ENCODE measurements around the gene C1QTNF9.
"Not testable (repeated sequence)": the region's sequence is repeated elsewhere in the genome, so short reads cannot be mapped to it uniquely, and the experiment has no call there.

The C1QTNF9 gene

DNA sequence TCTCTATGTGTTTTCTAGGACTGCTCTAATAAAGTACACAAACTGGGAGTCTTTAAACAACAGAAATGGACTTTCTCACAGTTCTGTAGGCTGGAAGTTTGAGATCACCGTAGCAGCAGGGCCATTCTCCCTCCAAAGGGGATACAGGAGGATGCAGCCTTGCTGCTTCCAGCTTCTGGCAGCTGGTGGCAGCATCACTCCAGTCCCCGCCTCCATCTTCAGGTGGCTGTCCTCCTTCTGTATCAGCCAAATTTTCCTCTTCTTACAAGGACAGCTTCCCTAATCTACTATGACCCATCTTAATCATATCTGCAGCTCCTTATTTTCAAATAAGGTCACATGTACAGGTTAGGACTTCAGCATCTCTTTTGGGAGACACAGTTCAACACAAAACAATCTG lies 13.1 kb downstream of the C1QTNF9 start:
- not testable (repeated sequence) for H3K4me3 ChIP-seq (ENCODE audit: extremely low read depth, insufficient read depth, low read length, poor library complexity, severe bottlenecking); H3K27ac ChIP-seq (ENCODE audit: low read depth, low read length, severe bottlenecking); H3K4me1 ChIP-seq (ENCODE audit: control insufficient read depth, insufficient read depth, low read length, poor library complexity, severe bottlenecking); H3K36me3 ChIP-seq (ENCODE audit: control insufficient read depth, insufficient read depth, low read length); H3K9me3 ChIP-seq (ENCODE audit: control insufficient read depth, low read length)
- 16 to 48% methylated on average over 2 of the region's 2 CpGs for WGBS, 2 experiments (ENCODE audit: insufficient coverage in 2 of 2)

DNA sequence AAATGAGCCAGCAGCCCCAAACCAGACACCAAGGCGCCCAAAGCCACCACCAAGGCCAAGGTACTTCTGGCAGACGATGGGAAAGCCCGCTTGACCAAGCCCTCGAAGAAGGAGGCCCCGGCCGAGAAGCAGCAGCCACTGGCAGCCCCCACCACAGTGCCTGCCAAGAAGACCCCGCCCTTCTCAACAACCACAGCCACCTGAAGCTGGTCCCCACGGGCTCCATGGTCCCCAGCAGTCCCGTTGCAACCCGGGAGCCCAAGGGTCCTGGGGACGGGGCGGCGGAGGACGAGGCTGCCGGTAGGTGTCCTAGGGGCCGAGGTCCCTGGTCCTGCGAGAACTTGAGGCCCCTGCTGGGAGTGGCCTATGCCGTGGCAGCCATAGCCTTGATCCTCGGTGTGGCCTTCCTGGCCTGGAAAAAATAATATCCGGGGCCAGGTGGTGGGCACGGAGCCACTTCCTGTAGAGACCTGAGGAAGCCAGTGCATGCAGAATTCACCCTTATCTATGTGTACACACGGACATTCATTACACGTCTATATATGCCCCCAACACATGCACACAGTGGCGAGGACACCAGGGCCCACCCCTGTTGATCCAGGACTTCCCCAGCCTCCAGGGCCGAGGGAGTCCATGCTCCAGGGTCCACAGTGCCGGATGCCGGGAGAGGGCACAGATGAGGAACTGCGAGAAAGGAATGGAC lies 13.8 kb downstream of the C1QTNF9 start:
- Histone ChIP-seq H3K4me1 (ENCODE audit: control insufficient read depth, insufficient read depth, low read length, poor library complexity, severe bottlenecking) (no peaks in the 10 kb centered on the region), H3K4me3 (ENCODE audit: extremely low read depth, insufficient read depth, low read length, poor library complexity, severe bottlenecking) (no peak overlapping the region), H3K36me3 (ENCODE audit: control insufficient read depth, insufficient read depth, low read length) (no peaks in the 10 kb centered on the region), H3K27ac (ENCODE audit: low read depth, low read length, severe bottlenecking) (no peak overlapping the region), H3K9me3 (ENCODE audit: control insufficient read depth, low read length) (no peaks in the 10 kb centered on the region)
- 90 to 92% methylated on average over 26 of the region's 28 CpGs for WGBS, 2 experiments (ENCODE audit: insufficient coverage in 2 of 2)

DNA sequence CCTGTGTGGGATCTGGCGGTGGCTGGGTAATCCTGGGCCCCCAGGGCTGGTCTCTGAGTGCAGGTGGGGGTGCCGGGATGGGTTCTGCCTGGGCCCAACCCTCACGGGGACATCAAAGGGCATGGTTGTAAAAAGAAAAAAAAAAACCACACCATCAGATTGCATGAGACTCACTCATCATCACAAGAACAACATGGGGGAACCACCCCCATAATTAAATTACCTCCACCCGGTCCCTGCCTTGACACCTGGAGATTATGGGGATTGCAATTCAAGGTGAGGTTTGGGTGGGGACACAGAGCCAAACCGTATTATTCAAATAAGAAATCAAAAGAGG lies 14.3 kb downstream of the C1QTNF9 start:
- Histone ChIP-seq H3K4me3 (ENCODE audit: extremely low read depth, insufficient read depth, low read length, poor library complexity, severe bottlenecking) (no peak overlapping the region), H3K36me3 (ENCODE audit: control insufficient read depth, insufficient read depth, low read length) (no peaks in the 10 kb centered on the region), H3K27ac (ENCODE audit: low read depth, low read length, severe bottlenecking) (no peak overlapping the region), H3K9me3 (ENCODE audit: control insufficient read depth, low read length) (no peaks in the 10 kb centered on the region), H3K4me1 (ENCODE audit: control insufficient read depth, insufficient read depth, low read length, poor library complexity, severe bottlenecking) (no peaks in the 10 kb centered on the region)
- WGBS, 2 experiments (ENCODE audit: insufficient coverage in 2 of 2), result 83% methylated on average over 1 of the region's 5 CpGs; no CpG with 5 or more reads in 1 of the 2 experiments

DNA sequence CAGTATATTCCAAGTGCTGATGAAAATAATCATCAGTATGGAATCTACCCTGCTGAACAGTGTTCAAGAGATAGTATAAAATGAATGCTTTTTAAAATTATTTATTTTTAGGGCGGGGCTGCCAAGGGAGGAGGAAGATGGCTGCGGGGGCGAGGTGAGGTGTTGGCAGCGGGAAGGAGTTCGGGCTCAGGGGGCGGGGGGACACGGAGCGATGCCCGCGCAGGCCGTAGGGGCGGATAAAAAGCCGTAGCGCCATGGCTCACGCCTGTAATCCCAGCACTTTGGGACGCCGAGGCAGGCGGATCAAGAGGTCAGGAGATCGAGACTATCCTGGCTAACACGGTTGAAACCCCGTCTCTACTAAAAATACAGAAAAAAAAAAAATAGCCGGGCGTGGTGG lies 18.2 kb downstream of the C1QTNF9 start:
- H3K4me3 ChIP-seq (ENCODE audit: extremely low read depth, insufficient read depth, low read length, poor library complexity, severe bottlenecking); H3K27ac ChIP-seq (ENCODE audit: low read depth, low read length, severe bottlenecking): not testable (repeated sequence)

DNA sequence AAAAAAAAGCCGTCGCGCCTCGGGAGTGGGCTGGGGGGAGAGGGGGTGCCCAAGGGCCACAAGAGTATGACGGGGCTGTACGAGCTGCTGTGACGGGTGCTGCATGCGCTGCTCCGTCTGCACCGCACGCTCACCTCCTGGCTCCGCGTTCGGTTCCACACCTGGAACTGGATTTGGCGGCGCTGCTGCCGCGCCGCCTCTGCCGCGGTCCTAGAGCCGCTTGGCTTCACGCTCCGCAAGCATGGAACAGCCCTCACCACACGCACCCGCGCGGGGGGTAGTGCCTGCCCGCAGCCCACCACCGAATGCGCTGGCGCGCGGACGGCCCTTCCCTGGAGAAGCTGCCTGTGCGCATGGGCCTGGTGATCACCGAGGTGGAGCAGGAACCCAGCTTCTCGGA lies 18.8 kb downstream of the C1QTNF9 start:
- 46 to 62% methylated on average over 22 to 25 of the region's 38 CpGs for WGBS, 2 experiments (ENCODE audit: insufficient coverage in 2 of 2)
- no peaks in the 10 kb centered on the region for H3K4me1 ChIP-seq (ENCODE audit: control insufficient read depth, insufficient read depth, low read length, poor library complexity, severe bottlenecking)
- no peaks in the 10 kb centered on the region for H3K9me3 ChIP-seq (ENCODE audit: control insufficient read depth, low read length)
- H3K36me3 ChIP-seq (ENCODE audit: control insufficient read depth, insufficient read depth, low read length), result no peaks in the 10 kb centered on the region
- peak overlapping the region; percentile 2 for H3K4me3 ChIP-seq (ENCODE audit: extremely low read depth, insufficient read depth, low read length, poor library complexity, severe bottlenecking)
- H3K27ac ChIP-seq (ENCODE audit: low read depth, low read length, severe bottlenecking), result no peak overlapping the region

More for the DNA sequence above, 18.2 kb downstream of the C1QTNF9 start:
- not testable (repeated sequence) for H3K36me3 ChIP-seq (ENCODE audit: control insufficient read depth, insufficient read depth, low read length); H3K9me3 ChIP-seq (ENCODE audit: control insufficient read depth, low read length); H3K4me1 ChIP-seq (ENCODE audit: control insufficient read depth, insufficient read depth, low read length, poor library complexity, severe bottlenecking)
- 92% methylated on average over 18 to 19 of the region's 23 CpGs for WGBS, 2 experiments (ENCODE audit: insufficient coverage in 2 of 2)

- no peak overlapping the region for H3K27ac ChIP-seq (ENCODE audit: low read depth, low read length, severe bottlenecking)
- H3K4me3 ChIP-seq (ENCODE audit: extremely low read depth, insufficient read depth, low read length, poor library complexity, severe bottlenecking), result no peak overlapping the region
- 92 to 97% methylated on average over 27 to 34 of the region's 36 CpGs for WGBS, 2 experiments (ENCODE audit: insufficient coverage in 2 of 2)
- H3K9me3 ChIP-seq (ENCODE audit: control insufficient read depth, low read length), result no peaks in the 10 kb centered on the region
- H3K36me3 ChIP-seq (ENCODE audit: control insufficient read depth, insufficient read depth, low read length), result no peaks in the 10 kb centered on the region
- H3K4me1 ChIP-seq (ENCODE audit: control insufficient read depth, insufficient read depth, low read length, poor library complexity, severe bottlenecking), result no peaks in the 10 kb centered on the region
These were observed 29.3 kb downstream of the C1QTNF9 start for GRCh38 chr13:24338721-24339120.

GRCh38 chr13:24339937-24340607 lies 30.7 kb downstream of the C1QTNF9 start:
- Histone ChIP-seq H3K9me3 (ENCODE audit: control insufficient read depth, low read length) (no peaks in the 10 kb centered on the region), H3K27ac (ENCODE audit: low read depth, low read length, severe bottlenecking) (no peak overlapping the region), H3K4me1 (ENCODE audit: control insufficient read depth, insufficient read depth, low read length, poor library complexity, severe bottlenecking) (no peaks in the 10 kb centered on the region), H3K4me3 (ENCODE audit: extremely low read depth, insufficient read depth, low read length, poor library complexity, severe bottlenecking) (no peak overlapping the region), H3K36me3 (ENCODE audit: control insufficient read depth, insufficient read depth, low read length) (no peaks in the 10 kb centered on the region)
- 91 to 95% methylated on average over 13 to 15 of the region's 35 CpGs for WGBS, 2 experiments (ENCODE audit: insufficient coverage in 2 of 2)

DNA sequence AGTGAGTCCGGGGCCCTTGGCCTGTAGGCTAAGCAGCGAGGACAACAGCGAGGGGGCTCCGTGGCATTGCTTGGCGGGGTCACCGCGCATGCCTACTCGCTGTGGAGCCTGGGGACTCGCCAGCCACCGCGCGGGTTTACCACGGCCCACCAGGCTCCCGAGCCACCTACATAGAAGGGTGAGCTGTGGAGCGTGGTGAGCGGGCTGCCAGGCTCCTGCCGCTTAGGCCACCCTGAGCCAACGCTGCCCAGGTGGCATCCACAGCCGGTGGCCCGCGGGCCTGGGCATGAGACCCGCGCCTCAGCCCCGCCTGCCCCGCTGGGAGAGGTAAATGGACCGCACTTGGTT lies 31.2 kb downstream of the C1QTNF9 start:
- 96 to 98% methylated on average over 25 of the region's 26 CpGs for WGBS, 2 experiments (ENCODE audit: insufficient coverage in 2 of 2)
- H3K36me3 ChIP-seq (ENCODE audit: control insufficient read depth, insufficient read depth, low read length), result no peaks in the 10 kb centered on the region
- no peaks in the 10 kb centered on the region for H3K4me1 ChIP-seq (ENCODE audit: control insufficient read depth, insufficient read depth, low read length, poor library complexity, severe bottlenecking)
- no peak overlapping the region for H3K4me3 ChIP-seq (ENCODE audit: extremely low read depth, insufficient read depth, low read length, poor library complexity, severe bottlenecking)
- no peaks in the 10 kb centered on the region for H3K9me3 ChIP-seq (ENCODE audit: control insufficient read depth, low read length)
- H3K27ac ChIP-seq (ENCODE audit: low read depth, low read length, severe bottlenecking), result no peak overlapping the region

- Histone ChIP-seq H3K27ac (ENCODE audit: low read depth, low read length, severe bottlenecking) (no peak overlapping the region), H3K4me1 (ENCODE audit: control insufficient read depth, insufficient read depth, low read length, poor library complexity, severe bottlenecking) (no peaks in the 10 kb centered on the region), H3K4me3 (ENCODE audit: extremely low read depth, insufficient read depth, low read length, poor library complexity, severe bottlenecking) (no peak overlapping the region), H3K36me3 (ENCODE audit: control insufficient read depth, insufficient read depth, low read length) (no peaks in the 10 kb centered on the region), H3K9me3 (ENCODE audit: control insufficient read depth, low read length) (no peaks in the 10 kb centered on the region)
- 87 to 100% methylated on average over 1 to 2 of the region's 3 CpGs for WGBS, 2 experiments (ENCODE audit: insufficient coverage in 2 of 2)
These were observed 32.1 kb downstream of the C1QTNF9 start for GRCh38 chr13:24341439-24341838.

DNA sequence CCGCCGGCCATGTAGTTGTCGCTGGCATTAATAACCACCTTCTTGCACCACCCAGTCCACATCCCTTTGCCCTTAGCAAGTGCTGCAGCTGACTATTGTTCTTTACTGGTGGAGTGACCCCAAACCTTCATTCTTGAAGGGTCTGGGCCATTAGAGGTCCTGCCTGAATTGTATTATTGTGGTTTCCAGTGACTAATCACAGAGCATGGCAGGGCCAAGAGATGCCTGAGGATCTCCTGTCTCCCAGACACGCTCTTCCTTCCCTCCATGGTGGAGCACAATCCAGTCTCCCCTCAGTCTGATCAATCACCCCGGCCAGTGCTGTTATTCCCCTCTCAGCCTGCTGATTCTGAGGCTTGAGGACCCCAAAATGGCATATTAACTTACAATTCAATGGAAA lies 39.0 kb downstream of the C1QTNF9 start:
- 74 to 88% methylated on average over 2 to 5 of the region's 5 CpGs for WGBS, 2 experiments (ENCODE audit: insufficient coverage in 2 of 2)
- H3K4me3 ChIP-seq (ENCODE audit: extremely low read depth, insufficient read depth, low read length, poor library complexity, severe bottlenecking), result no peak overlapping the region
- H3K9me3 ChIP-seq (ENCODE audit: control insufficient read depth, low read length), result no peaks in the 10 kb centered on the region

GRCh38 chr13:24348797-24349515 lies 39.6 kb downstream of the C1QTNF9 start:
- WGBS, 2 experiments (ENCODE audit: insufficient coverage in 2 of 2), result 82 to 91% methylated on average over 3 to 6 of the region's 6 CpGs
- no peaks in the 10 kb centered on the region for H3K4me1 ChIP-seq (ENCODE audit: control insufficient read depth, insufficient read depth, low read length, poor library complexity, severe bottlenecking)
- H3K9me3 ChIP-seq (ENCODE audit: control insufficient read depth, low read length), result no peaks in the 10 kb centered on the region
- no peaks in the 10 kb centered on the region for H3K36me3 ChIP-seq (ENCODE audit: control insufficient read depth, insufficient read depth, low read length)
- H3K4me3 ChIP-seq (ENCODE audit: extremely low read depth, insufficient read depth, low read length, poor library complexity, severe bottlenecking), result no peak overlapping the region
- no peak overlapping the region for H3K27ac ChIP-seq (ENCODE audit: low read depth, low read length, severe bottlenecking)

More for the DNA sequence above, 39.0 kb downstream of the C1QTNF9 start:
- no peaks in the 10 kb centered on the region for H3K4me1 ChIP-seq (ENCODE audit: control insufficient read depth, insufficient read depth, low read length, poor library complexity, severe bottlenecking)
- H3K36me3 ChIP-seq (ENCODE audit: control insufficient read depth, insufficient read depth, low read length), result no peaks in the 10 kb centered on the region
- H3K27ac ChIP-seq (ENCODE audit: low read depth, low read length, severe bottlenecking), result no peak overlapping the region
